ENCODE results near the gene SPAG7.

The SPAG7 gene

GRCh38 chr17:4949321-4950074 lies 18.1 kb downstream of the SPAG7 start:
- DNase-seq: peak; percentile 95

GRCh38 chr17:4948931-4949320 lies 18.7 kb downstream of the SPAG7 start:
- peak; percentile 95 for DNase-seq

GRCh38 chr17:4948166-4948930 lies 19.3 kb downstream of the SPAG7 start, which contains the start of gene PFN1:
PFN1 (minus strand) TSS chr17:4948530; CDS start chr17:4948394, 136 bp downstream.
- DNase-seq: peak; percentile 95

GRCh38 chr17:4947411-4948165 lies 20.0 kb downstream of the SPAG7 start:
- peak; percentile 82 for DNase-seq

DNA sequence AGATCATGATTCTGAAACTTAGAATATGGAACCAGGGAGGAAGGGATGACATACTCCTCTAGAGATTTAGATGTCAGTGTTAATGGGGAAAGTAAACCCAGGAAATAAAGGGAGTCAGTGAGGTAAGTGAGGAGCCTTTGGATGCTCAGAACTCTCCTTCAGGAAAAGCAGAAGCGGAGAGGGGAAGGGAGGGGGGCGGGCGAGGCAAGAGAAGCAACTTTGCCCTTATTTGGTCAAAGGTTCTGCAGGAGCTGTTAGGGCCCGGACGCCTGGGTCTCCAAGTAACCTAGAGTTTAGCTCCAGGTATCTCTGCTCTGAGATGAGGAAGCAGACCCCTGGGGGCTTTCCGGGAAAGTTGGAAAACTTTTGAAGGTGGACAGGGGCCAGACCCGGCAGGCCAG lies 20.6 kb downstream of the SPAG7 start:
- DNase-seq: no peak

- peak; percentile 45 for DNase-seq
These were observed 21.2 kb downstream of the SPAG7 start for GRCh38 chr17:4946312-4946976.

GRCh38 chr17:4945944-4946280 lies 21.7 kb downstream of the SPAG7 start:
- DNase-seq: no peak

DNA sequence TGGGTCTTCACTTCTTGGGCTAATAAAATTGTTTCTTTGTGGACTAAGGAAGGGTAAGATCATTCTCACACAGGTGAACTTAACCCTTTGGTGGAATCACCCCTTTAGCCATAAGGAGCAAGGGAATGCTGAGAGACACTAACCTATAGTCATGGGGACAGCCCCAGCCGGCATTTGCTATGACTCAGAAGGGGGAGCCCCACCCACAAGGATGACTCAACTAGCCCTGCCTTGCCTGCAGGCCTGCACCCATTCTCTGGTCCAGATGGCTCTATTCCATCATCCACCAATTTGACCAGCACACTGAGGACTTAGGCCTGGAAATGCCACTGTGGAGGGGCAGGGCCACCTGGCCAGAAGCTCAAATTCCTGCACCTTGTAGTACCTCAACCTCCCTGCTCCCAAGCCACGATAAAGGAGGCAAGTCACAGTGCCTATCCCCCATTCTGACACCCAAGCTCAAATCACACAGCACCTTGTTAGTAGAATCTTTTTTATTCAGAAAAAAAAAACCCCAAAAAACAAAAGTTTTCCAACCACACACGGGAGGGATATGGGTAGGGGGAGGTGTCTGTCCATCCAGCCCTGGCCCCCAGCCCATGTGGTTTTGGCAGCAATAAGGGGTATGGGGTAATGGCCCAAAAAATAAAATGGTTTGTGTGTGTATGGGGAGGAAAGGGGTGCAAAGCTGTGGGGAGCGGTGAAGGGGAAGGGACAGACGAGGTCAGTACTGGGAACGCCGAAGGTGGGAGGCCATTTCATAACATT lies 22.3 kb downstream of the SPAG7 start:
- DNase-seq: peak; percentile 97

DNA sequence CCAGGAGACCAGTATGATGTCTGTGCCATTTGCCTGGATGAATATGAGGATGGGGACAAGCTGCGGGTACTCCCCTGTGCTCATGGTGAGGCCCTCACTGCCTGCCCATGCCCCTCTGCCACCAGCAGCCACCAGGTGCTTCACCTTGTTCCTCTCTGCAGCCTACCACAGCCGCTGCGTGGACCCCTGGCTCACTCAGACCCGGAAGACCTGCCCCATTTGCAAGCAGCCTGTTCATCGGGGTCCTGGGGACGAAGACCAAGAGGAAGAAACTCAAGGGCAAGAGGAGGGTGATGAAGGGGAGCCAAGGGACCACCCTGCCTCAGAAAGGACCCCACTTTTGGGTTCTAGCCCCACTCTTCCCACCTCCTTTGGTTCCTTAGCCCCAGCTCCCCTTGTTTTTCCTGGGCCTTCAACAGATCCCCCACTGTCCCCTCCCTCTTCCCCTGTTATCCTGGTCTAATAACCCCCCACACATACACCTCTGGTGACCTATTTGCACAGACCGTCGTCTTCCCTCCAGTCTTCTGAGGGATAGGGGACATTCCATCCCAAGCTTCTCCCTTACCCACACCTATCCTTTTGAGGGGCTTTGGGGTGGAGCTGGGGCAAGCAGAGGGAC lies 23.0 kb downstream of the SPAG7 start:
- no peak for DNase-seq

GRCh38 chr17:4944163-4944553 lies 23.5 kb downstream of the SPAG7 start:
- no peak for DNase-seq

- DNase-seq: no peak
These were observed 24.7 kb downstream of the SPAG7 start for GRCh38 chr17:4942760-4943508.

GRCh38 chr17:4941319-4941610 lies 26.4 kb downstream of the SPAG7 start:
- no peak for DNase-seq

DNA sequence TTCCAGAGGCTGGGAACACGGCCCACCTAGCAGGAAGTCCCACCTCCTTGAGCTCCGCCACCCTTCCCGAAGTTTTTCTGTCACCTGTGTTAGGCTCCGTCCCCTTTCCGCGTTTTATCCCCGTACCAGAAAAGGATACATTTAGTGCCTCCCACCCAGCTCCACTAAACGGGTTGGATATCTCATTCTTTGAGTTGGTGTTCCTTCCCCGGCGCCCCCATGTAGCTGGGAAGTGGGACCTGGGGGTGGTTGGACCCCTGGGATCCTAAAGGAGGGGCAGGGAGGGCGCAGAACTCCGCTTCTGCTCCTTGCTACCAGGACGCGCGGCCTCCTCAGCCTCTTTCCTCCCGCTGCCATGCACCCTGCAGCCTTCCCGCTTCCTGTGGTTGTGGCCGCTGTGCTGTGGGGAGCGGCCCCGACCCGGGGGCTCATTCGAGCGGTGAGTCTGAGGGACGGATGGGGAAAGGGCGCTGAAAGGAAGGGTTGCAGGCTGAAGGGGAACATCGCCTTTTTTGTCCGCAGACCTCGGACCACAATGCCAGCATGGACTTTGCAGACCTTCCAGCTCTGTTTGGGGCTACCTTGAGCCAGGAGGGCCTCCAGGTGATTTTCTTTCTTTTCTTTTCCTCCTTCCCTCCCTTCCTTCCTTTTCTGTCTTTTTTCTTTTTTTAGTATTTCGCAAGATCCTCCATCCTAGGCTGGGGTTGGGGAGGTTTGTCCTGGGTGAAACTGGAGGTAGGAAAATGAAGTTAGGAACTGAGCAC lies 26.9 kb downstream of the SPAG7 start:
- DNase-seq: no peak

DNA sequence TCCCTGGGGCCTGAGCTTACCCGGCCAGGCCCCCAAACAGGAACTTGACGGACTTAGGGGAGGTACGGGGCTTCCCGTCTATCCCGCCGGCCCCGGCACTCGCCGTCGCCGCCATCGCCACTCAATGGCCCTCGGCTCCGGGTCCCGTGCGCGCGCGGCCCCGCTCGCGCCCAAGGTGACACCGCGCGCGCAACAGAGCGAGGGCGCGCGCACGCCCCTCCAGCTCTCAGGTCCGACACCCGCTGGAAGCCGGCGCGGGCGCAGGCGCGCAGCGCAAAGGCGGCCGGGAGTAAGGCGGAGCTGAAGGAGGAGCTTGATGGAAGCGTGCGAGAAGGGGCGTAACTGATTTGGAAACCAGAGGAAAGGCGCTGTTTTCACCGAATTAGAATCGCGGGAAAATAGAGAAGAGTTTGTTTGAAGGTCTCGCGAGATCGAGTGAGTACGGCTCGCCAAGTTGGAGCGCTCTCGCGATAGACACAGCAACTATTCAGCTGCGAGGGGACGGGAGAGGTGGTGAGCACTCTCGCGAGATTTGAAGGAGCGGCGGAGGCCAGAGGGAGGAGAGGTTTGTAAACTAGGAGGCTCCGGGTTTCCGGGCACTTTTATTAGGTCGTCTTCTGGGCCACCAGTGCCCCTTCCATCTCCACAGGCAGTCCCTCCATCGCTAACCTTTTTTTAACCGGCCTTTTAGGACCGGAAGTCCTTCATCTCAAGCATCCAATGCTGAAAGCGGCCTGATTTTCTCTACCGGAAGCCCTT lies 27.6 kb downstream of the SPAG7 start, which contains the start of the genes RNF167 and SLC25A11:
RNF167 (plus strand) TSS at position 473 of the 759 bp plus-strand sequence. CDS start 642 bp downstream, outside the sequence.
SLC25A11 (minus strand) TSS at position 251 of the 759 bp plus-strand sequence; CDS start at position 115, 136 bp downstream.
- DNase-seq: peak; percentile 100

DNA sequence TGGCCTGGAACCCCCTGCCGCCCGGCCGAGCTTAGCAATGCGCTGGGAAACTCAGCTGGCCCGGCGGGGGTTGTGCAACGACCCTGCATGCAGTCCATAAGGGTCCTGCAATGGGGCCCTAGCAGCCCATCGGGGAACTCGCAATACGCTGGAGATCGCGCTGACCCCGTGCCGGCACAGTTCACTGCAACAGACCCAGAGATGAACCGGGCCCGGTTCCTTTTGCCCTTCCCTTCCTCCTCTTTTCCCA lies 28.1 kb downstream of the SPAG7 start:
- no peak for DNase-seq

DNA sequence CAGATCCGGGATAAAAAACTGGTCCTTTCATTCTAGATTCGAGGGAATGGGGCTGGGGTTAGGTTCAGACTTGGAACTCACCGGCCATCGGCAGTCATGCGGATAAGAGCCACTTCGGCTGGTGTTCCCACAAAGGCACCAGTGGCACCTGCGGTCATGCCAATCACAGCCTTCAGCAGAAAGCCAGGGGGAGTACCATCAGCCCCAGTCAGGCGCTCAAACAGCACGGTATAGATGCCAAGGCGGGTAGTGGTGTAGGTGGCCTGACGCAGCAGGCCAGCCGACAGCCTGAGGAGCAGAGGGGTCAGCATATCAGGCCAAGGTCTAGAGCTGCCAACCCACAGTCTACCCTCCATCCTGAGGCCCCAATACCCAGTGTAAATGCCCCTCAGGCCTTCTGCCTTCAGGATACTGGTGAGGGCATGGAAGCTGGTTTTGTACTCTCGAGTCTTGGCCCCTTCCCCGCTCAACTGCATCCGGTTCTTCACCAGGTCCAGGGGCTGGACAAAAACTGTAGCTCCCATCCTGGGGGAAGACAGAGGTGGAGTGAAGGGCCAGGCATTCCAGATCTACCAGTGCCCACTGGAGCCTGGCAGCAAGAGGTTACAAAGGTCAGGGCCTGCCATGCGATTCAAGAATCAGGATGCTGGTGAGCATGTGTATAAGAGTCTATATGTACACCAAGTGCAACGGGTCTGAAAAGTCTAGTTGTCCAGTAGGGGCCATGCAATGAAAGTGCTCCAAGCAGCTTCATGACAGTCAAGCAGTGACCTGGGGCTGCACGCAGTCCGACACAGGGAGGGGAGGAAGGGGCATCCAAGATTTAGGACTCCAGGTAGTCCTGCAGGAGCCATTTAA lies 28.7 kb downstream of the SPAG7 start:
- DNase-seq: peak; percentile 45

GRCh38 chr17:4938069-4938491 lies 29.5 kb downstream of the SPAG7 start:
- no peak for DNase-seq

DNA sequence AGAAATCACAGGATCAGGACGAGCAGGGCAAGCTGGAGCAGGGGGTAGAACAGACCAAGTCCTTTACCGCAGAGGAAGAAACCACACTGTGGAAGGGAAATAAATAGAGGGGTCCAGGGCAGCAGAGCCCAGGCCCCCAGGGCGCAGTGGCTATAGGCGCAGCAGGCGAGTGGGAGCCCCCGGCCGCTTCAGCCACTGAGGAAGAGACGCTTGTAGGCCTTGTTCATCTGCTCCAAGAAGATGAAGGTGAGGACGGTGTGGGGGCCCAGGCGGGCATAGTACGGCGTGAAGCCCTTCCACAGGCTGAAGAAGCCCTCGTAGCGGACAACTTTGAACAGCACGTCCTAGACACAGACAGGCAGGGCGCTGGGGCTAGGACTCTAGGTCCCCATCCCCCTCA lies 30.1 kb downstream of the SPAG7 start:
- no peak for DNase-seq

DNA sequence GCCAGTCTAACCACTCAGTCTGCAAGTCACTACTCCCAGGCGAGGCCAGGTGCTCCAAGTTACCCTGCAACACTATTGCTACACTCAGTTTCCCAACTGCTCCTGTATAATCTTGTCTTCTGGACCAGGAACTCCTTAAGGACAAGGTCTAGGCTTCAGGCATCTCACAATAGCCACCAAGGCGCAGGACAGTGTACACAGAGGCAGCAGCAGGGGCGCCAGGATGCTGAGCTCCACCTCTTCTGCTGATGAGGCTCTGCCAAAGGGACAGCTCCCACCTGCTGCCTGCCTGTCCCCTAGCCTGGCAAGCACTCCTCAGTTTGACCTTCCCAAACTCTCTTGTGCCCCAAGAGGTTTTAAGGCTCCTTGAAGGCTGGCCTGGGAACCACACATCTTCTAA lies 31.2 kb downstream of the SPAG7 start:
- DNase-seq: no peak
